PC-3 (cell line): Measurements from ENCODE around the gene NR5A1.

ENCODE experiments used
- EZH2phosphoT487 ChIP-seq: fragments of 300-600 bp; sonication (generic); IDR thresholded peaks from 2 replicates; pipeline ENCODE4 v1.6.1; 2018; ENCODE audit warnings: mild to moderate bottlenecking, antibody characterized with exemption, low read length, borderline replicate concordance
- TF ChIP-seq, protein P1 (sequence below): fragments of 300-600 bp; sonication (generic); conservative IDR thresholded peaks from 2 replicates; pipeline ENCODE4 v1.5.1; 2017; ENCODE audit warnings: antibody characterized with exemption, low read depth, mild to moderate bottlenecking, low read length

DNA sequence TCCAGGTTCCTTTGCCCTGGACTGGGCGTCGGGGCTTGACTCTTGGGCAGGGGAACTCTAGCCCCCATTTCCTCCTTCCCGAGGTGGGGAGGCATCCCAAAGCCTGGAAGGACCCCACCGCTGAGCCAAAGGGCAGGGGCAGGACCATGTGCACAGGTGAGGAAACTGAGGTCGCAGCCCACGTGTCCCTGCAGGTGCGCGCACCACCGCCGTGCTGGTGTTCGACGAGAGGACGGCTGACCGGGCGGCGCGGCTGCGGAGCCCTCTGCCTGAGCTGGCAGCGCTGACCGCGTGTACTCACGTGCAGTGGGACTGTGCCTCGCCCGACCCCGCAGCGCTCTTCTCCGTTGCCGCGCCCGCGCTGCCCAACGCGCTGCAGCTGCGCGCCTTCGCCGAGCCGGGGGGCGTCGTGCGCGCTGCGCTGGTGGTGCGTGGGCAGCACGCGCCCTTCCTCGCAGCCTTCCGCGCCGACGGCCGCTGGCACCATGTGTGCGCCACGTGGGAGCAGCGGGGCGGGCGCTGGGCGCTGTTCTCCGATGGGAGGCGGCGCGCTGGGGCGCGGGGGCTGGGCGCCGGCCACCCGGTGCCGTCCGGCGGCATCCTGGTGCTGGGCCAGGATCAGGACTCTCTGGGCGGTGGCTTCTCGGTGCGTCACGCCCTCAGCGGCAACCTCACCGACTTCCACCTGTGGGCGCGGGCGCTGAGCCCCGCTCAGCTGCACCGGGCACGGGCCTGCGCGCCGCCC lies 54.2 kb downstream of the NR5A1 start:
- TF ChIP-seq, protein P1, sequence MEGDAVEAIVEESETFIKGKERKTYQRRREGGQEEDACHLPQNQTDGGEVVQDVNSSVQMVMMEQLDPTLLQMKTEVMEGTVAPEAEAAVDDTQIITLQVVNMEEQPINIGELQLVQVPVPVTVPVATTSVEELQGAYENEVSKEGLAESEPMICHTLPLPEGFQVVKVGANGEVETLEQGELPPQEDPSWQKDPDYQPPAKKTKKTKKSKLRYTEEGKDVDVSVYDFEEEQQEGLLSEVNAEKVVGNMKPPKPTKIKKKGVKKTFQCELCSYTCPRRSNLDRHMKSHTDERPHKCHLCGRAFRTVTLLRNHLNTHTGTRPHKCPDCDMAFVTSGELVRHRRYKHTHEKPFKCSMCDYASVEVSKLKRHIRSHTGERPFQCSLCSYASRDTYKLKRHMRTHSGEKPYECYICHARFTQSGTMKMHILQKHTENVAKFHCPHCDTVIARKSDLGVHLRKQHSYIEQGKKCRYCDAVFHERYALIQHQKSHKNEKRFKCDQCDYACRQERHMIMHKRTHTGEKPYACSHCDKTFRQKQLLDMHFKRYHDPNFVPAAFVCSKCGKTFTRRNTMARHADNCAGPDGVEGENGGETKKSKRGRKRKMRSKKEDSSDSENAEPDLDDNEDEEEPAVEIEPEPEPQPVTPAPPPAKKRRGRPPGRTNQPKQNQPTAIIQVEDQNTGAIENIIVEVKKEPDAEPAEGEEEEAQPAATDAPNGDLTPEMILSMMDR, result no peak
- TF ChIP-seq EZH2phosphoT487, result no peak
